Measurements from ENCODE around the gene PLA2G4D.

PLA2G4D gene

GRCh38 chr15:42024303-42024702 is 70.1 kb downstream of the PLA2G4D start:
- Mint-ChIP-seq H3K36me3 (no peaks in the 10 kb centered on the region), H3K27me3 (no peaks in the 10 kb centered on the region)

GRCh38 chr15:42021593-42021992 is 72.8 kb downstream of the PLA2G4D start:
- H3K27me3 Mint-ChIP-seq: no peaks in the 10 kb centered on the region
- no peak overlapping the region for H3K4me3 Mint-ChIP-seq
- no peaks in the 10 kb centered on the region for H3K9me3 Mint-ChIP-seq (ENCODE audit: low read depth)
- no peaks in the 10 kb centered on the region for H3K36me3 Mint-ChIP-seq
- no peaks in the 10 kb centered on the region for H3K4me1 Mint-ChIP-seq (ENCODE audit: low read depth)
- H3K27ac Mint-ChIP-seq: no peak overlapping the region

More at GRCh38 chr15:42024303-42024702, 70.1 kb downstream of the PLA2G4D start:
- Mint-ChIP-seq H3K9me3 (ENCODE audit: low read depth) (no peaks in the 10 kb centered on the region), H3K4me1 (ENCODE audit: low read depth) (no peaks in the 10 kb centered on the region), H3K4me3 (no peak overlapping the region), H3K27ac (no peak overlapping the region)

- Mint-ChIP-seq H3K4me1 (ENCODE audit: low read depth) (no peaks in the 10 kb centered on the region), H3K36me3 (no peaks in the 10 kb centered on the region), H3K9me3 (ENCODE audit: low read depth) (no peaks in the 10 kb centered on the region), H3K27me3 (no peaks in the 10 kb centered on the region), H3K4me3 (no peak within 1 kb of the TSS), H3K27ac (no peak within 1 kb of the TSS)
Measured at GRCh38 chr15:42020713-42021273, 73.6 kb downstream of the PLA2G4D start, which contains the start of gene PLA2G4E. TSS of gene PLA2G4E (minus strand) at chr15:42021042. CDS start at chr15:42021030, 12 bp downstream.

- Mint-ChIP-seq H3K4me3 (no peak overlapping the region), H3K27ac (no peak overlapping the region), H3K36me3 (no peaks in the 10 kb centered on the region), H3K9me3 (ENCODE audit: low read depth) (no peaks in the 10 kb centered on the region), H3K27me3 (no peaks in the 10 kb centered on the region), H3K4me1 (ENCODE audit: low read depth) (no peaks in the 10 kb centered on the region)
Measured at GRCh38 chr15:42018306-42019224, 75.8 kb downstream of the PLA2G4D start.
